GM21825 (cell line): ENCODE measurements around the gene FBXW12.
"Not testable (repeated sequence)": the region's sequence is repeated elsewhere in the genome, so short reads cannot be mapped to it uniquely, and the experiment has no call there.

Experiments
- ATAC-seq: cut with Tn5 transposase; IDR thresholded peaks from one replicate; pipeline ENCODE4 v1.9.1; 2021; ENCODE audit warnings: mild to moderate bottlenecking, moderate library complexity; ENCODE audit not compliant: unreplicated experiment

Gene FBXW12

GRCh38 chr3:48371651-48372376, at the start of gene FBXW12:
Gene FBXW12 (plus strand): TSS chr3:48372219. CDS start chr3:48372768, 549 bp downstream.
- ATAC-seq, result no peak

- not testable (repeated sequence) for ATAC-seq
These were observed 40.1 kb upstream of the FBXW12 start for GRCh38 chr3:48331706-48332435.

- ATAC-seq, result not testable (repeated sequence)
These were observed 38.4 kb upstream of the FBXW12 start, which contains the start of gene SPINK8 for GRCh38 chr3:48333346-48334245. Gene SPINK8 (minus strand): TSS chr3:48333661. CDS start chr3:48328341, 5,320 bp downstream.

GRCh38 chr3:48334605-48335004, 37.4 kb upstream of the FBXW12 start:
- no peak for ATAC-seq

GRCh38 chr3:48335286-48335685, 36.7 kb upstream of the FBXW12 start:
- ATAC-seq, result not testable (repeated sequence)

GRCh38 chr3:48337536-48337935, 34.5 kb upstream of the FBXW12 start:
- not testable (repeated sequence) for ATAC-seq

GRCh38 chr3:48338635-48339034, 33.4 kb upstream of the FBXW12 start:
- ATAC-seq, result no peak

- ATAC-seq, result no peak
These were observed 28.6 kb upstream of the FBXW12 start for GRCh38 chr3:48343432-48343831.

GRCh38 chr3:48344867-48345507, 27.0 kb upstream of the FBXW12 start:
- ATAC-seq, result no peak

- no peak for ATAC-seq
These were observed 26.0 kb upstream of the FBXW12 start for GRCh38 chr3:48345946-48346572.

- ATAC-seq, result no peak
These were observed 24.5 kb upstream of the FBXW12 start for GRCh38 chr3:48347500-48347899.

GRCh38 chr3:48352546-48352945, 19.5 kb upstream of the FBXW12 start:
- ATAC-seq, result no peak

- ATAC-seq, result no peak
These were observed 18.0 kb upstream of the FBXW12 start for GRCh38 chr3:48353987-48354386.

GRCh38 chr3:48356419-48356818, 15.6 kb upstream of the FBXW12 start:
- ATAC-seq, result no peak

- ATAC-seq, result no peak
These were observed 10.1 kb upstream of the FBXW12 start for GRCh38 chr3:48361928-48362327.

GRCh38 chr3:48364840-48365239, 7.2 kb upstream of the FBXW12 start:
- ATAC-seq, result no peak

- no peak for ATAC-seq
These were observed 4.8 kb upstream of the FBXW12 start for GRCh38 chr3:48367201-48367600.

- ATAC-seq, result no peak
These were observed 2.2 kb upstream of the FBXW12 start for GRCh38 chr3:48369693-48370332.

- no peak for ATAC-seq
These were observed 1.7 kb upstream of the FBXW12 start for GRCh38 chr3:48370333-48370713.

- ATAC-seq, result no peak
These were observed 355 bp downstream of the FBXW12 start for GRCh38 chr3:48372377-48372770.
